Mesodermal cell (in vitro differentiated cells): ENCODE data around the gene EXOC3.

Experiments
- H3K27ac ChIP-seq: 2 replicates; pipeline ENCODE4 v1.7.0; 2013; ENCODE audit warnings: mild to moderate bottlenecking, low read depth, low read length, moderate library complexity; ENCODE audit not compliant: severe bottlenecking
- H3K36me3 ChIP-seq: 2 replicates; pipeline ENCODE4 v1.7.1; 2013; ENCODE audit warnings: mild to moderate bottlenecking, low read length, moderate library complexity; ENCODE audit not compliant: control insufficient read depth, insufficient read depth
- H3K4me1 ChIP-seq: one replicate; pipeline ENCODE4 v1.7.1; 2013; ENCODE audit warnings: mild to moderate bottlenecking, low read length; ENCODE audit not compliant: insufficient read depth, control insufficient read depth, poor library complexity, severe bottlenecking
- H3K4me3 ChIP-seq: 2 replicates; pipeline ENCODE4 v1.7.0; 2013; ENCODE audit warnings: low read length, control low read depth, mild to moderate bottlenecking; ENCODE audit not compliant: insufficient read depth, poor library complexity, severe bottlenecking; ENCODE audit errors: extremely low read depth
- H3K9me3 ChIP-seq: 2 replicates; pipeline ENCODE4 v1.7.1; 2013; ENCODE audit warnings: mild to moderate bottlenecking, low read length, moderate library complexity; ENCODE audit not compliant: control insufficient read depth
- WGBS, 2 experiments: methylation state at CpG; one replicate each; pipeline ENCODE4 v1.1.5; 2013; ENCODE audit warnings: missing lambda C conversion rate in 2 of 2; ENCODE audit not compliant: insufficient coverage in 2 of 2; 5-methylcytosine and 5-hydroxymethylcytosine counted together

EXOC3 gene

GRCh38 chr5:513216-514100 lies 70.5 kb downstream of the EXOC3 start:
- Histone ChIP-seq H3K4me1 (no peaks in the 10 kb centered on the region), H3K36me3 (no peaks in the 10 kb centered on the region), H3K4me3 (no peak overlapping the region), H3K27ac (no peak overlapping the region), H3K9me3 (no peaks in the 10 kb centered on the region)
- WGBS, 2 experiments = 82 to 90% methylated on average over 19 to 27 of the region's 31 CpGs

- Histone ChIP-seq H3K36me3 (no peaks in the 10 kb centered on the region), H3K4me1 (no peaks in the 10 kb centered on the region), H3K4me3 (no peak overlapping the region), H3K9me3 (no peaks in the 10 kb centered on the region), H3K27ac (no peak overlapping the region)
- 86 to 96% methylated on average over 4 to 10 of the region's 12 CpGs for WGBS, 2 experiments
Observed at GRCh38 chr5:514101-514485, 71.1 kb downstream of the EXOC3 start.

DNA sequence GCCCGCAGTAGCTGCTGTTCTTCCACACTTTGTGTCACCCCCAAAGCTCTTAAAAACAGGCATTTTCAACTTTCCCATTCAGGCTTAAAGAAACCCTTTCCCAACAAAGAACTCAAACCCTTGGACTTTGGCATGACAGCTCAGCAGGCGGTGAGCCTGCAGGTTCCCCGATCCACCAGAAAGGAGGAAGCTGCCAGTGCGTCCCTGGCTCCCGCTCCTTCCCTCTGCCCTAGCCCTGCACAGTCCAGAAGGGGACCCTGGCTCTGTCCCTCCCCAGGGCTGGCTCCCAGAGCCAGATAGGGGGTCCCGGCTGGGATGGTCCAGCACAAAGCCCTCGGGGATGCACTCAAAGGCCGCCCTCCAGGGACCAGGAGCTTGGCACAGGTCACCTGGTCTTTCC lies 71.7 kb downstream of the EXOC3 start:
- H3K4me3 ChIP-seq = no peak overlapping the region
- H3K9me3 ChIP-seq = no peaks in the 10 kb centered on the region
- H3K4me1 ChIP-seq = no peaks in the 10 kb centered on the region
- H3K36me3 ChIP-seq = no peaks in the 10 kb centered on the region
- WGBS, 2 experiments = 77 to 85% methylated on average over 7 of the region's 8 CpGs
- no peak overlapping the region for H3K27ac ChIP-seq

DNA sequence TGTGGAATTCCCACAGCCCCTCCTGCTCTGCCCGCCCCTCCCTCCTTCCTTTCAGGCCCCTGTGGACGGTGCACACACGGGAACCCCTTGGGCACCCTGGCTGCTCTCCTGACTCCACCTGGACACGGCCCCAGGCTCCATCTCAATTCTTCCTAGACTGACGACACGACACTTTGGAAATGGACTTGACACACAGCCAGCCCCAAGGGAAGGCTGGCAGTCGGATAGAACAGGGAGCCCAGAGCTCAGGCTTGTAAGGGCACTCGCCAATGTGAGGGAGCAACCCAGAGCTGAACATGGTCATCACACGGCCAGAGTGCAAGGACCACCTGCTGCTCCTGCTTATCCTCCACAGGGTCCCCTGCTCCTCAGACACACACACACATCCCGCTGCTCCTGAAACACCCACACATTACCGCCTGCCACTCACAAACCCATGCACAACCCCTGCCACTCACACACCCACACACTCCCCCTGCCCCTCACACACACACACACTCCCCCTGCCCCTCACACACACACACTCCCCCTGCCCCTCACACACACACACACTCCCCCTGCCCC lies 72.4 kb downstream of the EXOC3 start:
- Histone ChIP-seq H3K36me3 (no peaks in the 10 kb centered on the region), H3K9me3 (no peaks in the 10 kb centered on the region), H3K27ac (no peak overlapping the region), H3K4me3 (no peak overlapping the region), H3K4me1 (no peaks in the 10 kb centered on the region)
- 76 to 77% methylated on average over 6 to 8 of the region's 11 CpGs for WGBS, 2 experiments

GRCh38 chr5:516338-516925 lies 73.5 kb downstream of the EXOC3 start:
- WGBS, 2 experiments = 84 to 85% methylated on average over 9 to 10 of the region's 10 CpGs

More at GRCh38 chr5:516338-516925, 73.5 kb downstream of the EXOC3 start:
- Histone ChIP-seq H3K36me3 (no peaks in the 10 kb centered on the region), H3K4me1 (no peaks in the 10 kb centered on the region), H3K9me3 (no peaks in the 10 kb centered on the region), H3K4me3 (no peak overlapping the region), H3K27ac (no peak overlapping the region)
